Activated CD4-positive, alpha-beta T cell treated with anti-CD3 and anti-CD28 coated beads, Interleukin-2, Interleukin-4, amounts not matched to agents 100 ng/mL and 50 ng/mL, durations not matched to agents 16 hours and 8 hours (primary cell): Measurements from ENCODE around the gene GRIK1.

Source experiments
- DNase-seq: peaks from one replicate; pipeline ENCODE4 v3.0.0-alpha.2; 2020; ENCODE audit warnings: low spot score

Gene GRIK1

GRCh38 chr21:29642551-29643245 lies 297.1 kb downstream of the GRIK1 start:
- no peak for DNase-seq

- no peak for DNase-seq
Observed at GRCh38 chr21:29641635-29642550, 297.9 kb downstream of the GRIK1 start.

GRCh38 chr21:29641001-29641634 lies 298.7 kb downstream of the GRIK1 start:
- no peak for DNase-seq

- DNase-seq: no peak
Observed at GRCh38 chr21:29640080-29640508, 299.7 kb downstream of the GRIK1 start.

DNA sequence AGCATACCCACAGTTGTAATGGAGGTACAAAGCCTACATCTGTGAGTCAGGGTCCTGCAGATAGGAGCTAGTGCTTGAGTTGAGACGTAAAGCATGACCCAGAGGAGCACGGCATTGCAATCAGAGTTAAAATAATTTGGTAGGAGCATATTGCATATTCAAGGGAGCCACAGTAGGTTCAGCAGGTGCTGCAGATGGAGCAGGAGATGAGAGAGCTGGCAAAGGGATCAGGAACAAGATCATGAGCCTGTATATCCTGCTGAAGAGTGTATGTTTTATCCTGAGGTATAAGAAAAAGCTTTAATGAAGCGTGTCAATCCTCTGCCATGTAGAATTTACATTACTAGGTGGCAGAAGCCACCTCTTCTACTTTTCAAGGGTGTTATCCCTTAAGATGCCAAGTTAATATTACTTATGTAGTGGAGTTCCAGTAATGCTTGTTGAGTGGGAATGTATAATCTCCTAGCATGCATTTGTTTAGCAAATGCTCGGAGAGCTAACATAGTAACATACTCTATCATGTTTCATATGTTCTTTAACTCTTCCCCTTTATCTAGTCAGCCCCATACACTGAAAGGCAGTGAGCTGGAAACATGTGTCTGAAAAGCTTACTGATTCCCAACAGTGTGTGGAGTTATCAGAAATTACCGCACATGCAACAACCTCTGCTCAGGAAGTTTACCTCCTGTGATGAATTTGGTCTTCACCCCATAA lies 300.3 kb downstream of the GRIK1 start:
- DNase-seq: no peak

DNA sequence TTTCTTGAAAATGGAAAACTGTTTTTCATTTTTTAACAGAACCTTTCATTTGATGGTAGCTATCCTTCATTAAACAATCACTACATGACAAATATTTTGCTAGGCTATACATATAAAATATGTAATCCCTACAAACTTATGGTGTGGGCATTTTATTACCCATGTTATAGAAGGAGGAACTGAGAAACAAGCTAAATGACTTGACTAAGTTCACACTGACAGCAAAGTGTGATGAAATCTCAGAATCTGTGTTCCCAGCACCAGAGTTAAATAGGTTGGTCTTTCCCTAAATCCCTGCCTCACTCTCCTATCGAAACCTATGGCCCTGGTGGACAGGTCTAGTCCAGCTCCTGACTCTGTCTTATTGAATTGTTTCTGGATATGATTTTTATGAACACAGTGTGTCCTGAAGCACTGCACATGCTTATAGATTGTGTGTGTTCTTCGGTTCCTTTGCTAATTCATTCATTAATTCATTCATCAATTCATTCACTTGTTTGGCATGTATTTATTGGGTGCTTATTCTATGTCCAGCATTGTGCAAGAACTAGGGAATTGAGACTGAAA lies 301.0 kb downstream of the GRIK1 start:
- DNase-seq: no peak

GRCh38 chr21:29638138-29638537 lies 301.7 kb downstream of the GRIK1 start:
- no peak for DNase-seq

GRCh38 chr21:29637553-29637952 lies 302.2 kb downstream of the GRIK1 start:
- DNase-seq: no peak

GRCh38 chr21:29637134-29637533 lies 302.7 kb downstream of the GRIK1 start:
- DNase-seq: no peak

GRCh38 chr21:29634418-29634817 lies 305.4 kb downstream of the GRIK1 start:
- no peak for DNase-seq

GRCh38 chr21:29633756-29634155 lies 306.0 kb downstream of the GRIK1 start:
- no peak for DNase-seq

GRCh38 chr21:29630441-29630840 lies 309.4 kb downstream of the GRIK1 start:
- DNase-seq: no peak

DNA sequence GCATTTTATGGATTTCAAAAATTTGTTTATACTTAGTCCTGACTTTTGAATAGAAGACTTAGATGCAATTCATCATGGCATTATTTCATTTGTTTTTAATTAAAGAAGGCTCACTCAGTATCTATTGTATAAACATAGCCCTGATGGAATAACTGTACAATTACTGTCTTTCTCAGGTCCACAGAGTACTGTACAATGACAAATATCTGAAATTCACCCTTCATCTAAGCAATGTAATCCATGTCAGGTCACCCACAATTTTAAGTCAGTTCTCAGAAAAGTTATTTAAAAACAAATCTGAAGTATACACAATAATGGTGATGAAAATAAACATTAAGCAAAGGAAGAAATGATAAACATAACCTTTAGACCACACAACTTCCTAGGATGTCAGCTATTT lies 311.9 kb downstream of the GRIK1 start:
- DNase-seq: no peak

DNA sequence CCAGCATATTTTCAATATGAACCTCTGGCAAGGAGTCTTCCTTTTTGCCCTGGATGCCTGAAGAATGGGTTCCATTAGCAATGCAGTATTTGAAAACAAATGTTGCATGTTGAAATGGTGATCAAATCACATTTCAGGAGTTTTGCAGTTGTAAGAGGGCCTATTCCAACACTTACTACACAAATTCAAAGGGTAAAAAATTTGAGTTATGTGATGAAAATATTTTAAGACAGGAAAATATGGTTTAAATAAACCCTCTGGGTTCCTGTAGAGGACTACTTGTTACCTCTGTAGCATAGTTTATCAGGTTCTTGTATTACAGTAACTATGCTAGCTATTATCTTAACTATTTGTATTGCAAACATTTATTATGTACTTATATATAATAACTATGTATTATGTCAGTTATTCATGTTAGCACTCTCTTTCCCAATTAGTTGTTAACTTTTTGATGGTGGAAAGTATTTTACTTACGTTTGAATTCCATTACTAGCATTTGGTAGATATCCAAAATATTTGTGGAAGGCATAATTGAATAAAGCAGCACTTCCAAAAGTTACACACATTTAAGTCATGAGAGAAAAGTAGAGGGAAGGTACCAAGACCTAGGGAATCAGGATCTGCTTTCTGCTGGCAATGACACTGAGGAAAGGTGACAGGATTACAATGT lies 312.9 kb downstream of the GRIK1 start:
- no peak for DNase-seq

DNA sequence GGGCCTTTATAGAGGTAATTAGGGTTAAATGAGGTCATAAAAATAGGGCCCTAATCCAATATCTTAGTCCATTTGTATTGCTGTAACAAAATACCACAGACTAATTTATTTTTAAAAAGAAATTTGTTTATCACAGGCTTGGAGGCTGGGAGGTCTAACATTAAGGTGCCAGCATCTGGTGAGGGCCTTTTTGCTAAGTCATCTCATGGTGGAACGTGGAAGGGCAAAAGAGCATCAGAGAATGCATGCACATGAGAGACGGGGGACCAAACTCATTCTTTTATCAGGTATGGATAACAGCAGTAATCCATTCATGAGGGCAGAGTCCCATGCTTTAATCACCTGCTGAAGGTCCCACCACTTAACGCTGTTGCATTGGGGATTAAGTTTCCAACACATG lies 313.8 kb downstream of the GRIK1 start:
- DNase-seq: no peak

- no peak for DNase-seq
Observed at GRCh38 chr21:29624776-29625175, 315.0 kb downstream of the GRIK1 start.

GRCh38 chr21:29621525-29621924 lies 318.3 kb downstream of the GRIK1 start:
- no peak for DNase-seq

- DNase-seq: no peak
Observed at GRCh38 chr21:29616209-29616751, 323.5 kb downstream of the GRIK1 start.

GRCh38 chr21:29613877-29614276 lies 325.9 kb downstream of the GRIK1 start:
- no peak for DNase-seq

GRCh38 chr21:29613021-29613420 lies 326.8 kb downstream of the GRIK1 start:
- no peak for DNase-seq

DNA sequence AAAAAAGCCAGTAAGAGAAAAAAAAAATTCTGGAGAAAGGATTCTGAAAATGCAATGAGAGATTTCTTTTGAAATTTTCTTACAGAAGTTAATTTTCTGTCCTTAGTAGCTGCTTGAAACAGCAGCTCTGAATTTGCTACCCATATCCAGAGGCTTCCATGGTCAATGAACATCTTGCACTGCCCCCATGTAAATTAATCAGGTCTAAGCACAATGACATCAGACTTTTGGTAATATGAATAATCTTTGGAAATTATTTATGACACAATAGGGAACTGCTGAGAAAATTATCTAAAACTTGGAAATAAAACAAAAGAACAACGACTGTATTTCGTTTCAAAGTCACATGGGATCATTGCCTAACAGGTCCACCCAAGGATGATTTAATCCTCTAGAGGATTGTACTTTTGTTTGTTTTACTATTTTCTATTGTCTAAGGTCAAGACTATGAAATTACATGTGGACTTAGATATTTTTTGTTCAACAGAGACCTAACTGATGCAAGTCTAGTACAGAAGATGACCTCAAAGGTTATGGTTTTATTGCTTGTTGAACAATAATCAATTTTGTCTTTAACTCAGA lies 328.9 kb downstream of the GRIK1 start:
- no peak for DNase-seq
